Measurements from ENCODE around the gene TAGLN2.

The TAGLN2 gene

DNA sequence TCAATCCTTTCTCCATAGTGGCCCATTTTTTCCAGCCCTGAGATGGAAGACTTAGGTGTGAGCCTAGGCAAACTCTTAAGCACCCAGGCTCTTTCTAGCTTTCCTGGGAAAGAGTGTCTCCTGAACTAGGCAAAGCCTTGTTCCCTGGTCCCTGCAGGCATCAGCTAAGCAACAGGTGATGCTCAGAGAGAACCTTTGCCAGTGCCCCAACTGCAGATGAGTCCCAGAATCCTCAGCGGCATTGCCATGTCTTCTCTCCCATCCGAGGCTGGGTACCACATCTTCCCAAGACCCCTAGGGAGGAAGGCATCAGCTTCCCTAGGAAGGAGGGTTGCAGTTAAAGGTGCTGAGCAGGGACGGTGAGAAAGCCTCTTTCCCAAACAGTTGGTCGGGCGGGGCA, 54.6 kb downstream of the TAGLN2 start:
- DNase-seq (ENCODE audit: low read depth): no peak

DNA sequence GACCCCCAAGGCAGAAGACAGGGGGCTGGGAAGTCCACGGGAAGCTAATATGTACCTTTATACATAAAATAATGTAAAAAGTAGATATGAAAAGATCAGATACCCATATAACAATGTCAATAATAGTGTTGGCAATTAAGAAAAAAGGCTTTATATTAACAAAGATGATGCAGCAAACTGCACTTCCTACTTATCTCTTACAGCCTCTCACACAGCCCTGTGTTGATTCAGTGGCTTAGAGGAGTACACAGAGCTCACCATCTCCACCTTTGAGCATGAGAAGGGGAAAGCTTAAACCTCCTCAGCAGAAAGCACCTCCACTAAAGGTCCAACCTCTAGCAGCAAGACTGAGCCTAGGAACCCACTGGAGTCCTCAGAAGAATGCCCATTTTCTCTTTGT, 55.7 kb downstream of the TAGLN2 start:
- DNase-seq (ENCODE audit: low read depth): no peak

DNA sequence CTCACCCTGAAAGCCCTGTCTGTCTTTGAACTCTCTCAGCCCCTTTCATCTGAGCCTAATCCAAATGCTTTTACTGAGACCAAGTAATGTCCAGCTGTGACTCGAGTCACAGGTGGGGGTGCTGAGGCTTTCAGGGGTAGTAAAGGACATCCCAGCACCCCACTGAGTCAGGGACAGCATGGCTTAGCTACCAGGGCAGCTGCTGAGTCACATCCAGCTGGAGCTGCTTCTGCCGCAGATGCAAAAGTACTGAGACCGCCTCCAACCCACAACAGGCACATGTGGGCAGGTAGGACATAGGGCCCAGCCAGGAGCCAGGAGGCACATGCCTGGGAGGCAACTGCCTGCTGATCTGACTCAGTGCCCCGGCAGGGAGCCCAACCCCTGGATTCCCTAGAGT, 56.1 kb downstream of the TAGLN2 start:
- no peak for DNase-seq (ENCODE audit: low read depth)

DNA sequence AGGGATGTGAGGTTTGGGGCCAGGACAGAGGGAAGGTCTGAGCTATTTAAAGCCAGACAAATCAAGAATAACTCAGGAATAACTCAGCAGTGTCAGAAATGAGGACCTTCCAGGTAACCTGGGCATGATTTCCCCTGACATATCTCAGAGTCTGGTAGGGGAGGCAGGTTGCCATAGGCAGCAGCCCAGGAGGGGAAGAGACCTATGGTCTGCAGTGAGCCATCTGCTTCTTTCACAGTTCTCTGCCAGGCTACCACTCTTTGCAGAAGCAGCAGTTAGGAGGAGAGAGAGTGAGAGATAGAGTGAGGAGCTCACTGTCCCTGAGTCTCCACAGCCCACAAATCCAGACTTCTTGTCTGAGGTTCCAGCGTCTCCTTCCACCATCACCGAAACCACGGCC, 56.5 kb downstream of the TAGLN2 start:
- no peak for DNase-seq (ENCODE audit: low read depth)
